IPS-15b (cell line): ENCODE data around the gene UST.

ENCODE experiments used
- H3K27me3 ChIP-seq: one replicate; pipeline ENCODE4 v1.6.1; 2013; ENCODE audit warnings: low read length; ENCODE audit not compliant: control insufficient read depth, insufficient read depth
- H3K36me3 ChIP-seq: one replicate; pipeline ENCODE4 v1.6.1; 2013; ENCODE audit warnings: low read length; ENCODE audit not compliant: control insufficient read depth, insufficient read depth
- H3K4me1 ChIP-seq: one replicate; pipeline ENCODE4 v1.6.1; 2013; ENCODE audit warnings: mild to moderate bottlenecking, low read length; ENCODE audit not compliant: control insufficient read depth, insufficient read depth
- H3K4me3 ChIP-seq: one replicate; pipeline ENCODE4 v1.5.1; 2013; ENCODE audit warnings: low read depth, low read length
- H3K9ac ChIP-seq: one replicate; pipeline ENCODE4 v1.6.1; 2013; ENCODE audit warnings: low read depth, mild to moderate bottlenecking, low read length
- H3K9me3 ChIP-seq: one replicate; pipeline ENCODE4 v1.6.1; 2013; ENCODE audit warnings: mild to moderate bottlenecking, low read length; ENCODE audit not compliant: control insufficient read depth, insufficient read depth

UST gene

GRCh38 chr6:149015535-149016525 lies 269.0 kb downstream of the UST start:
- Histone ChIP-seq H3K9me3 (no peaks in the 10 kb centered on the region), H3K4me1 (peaks cover 16% of the 10 kb centered on the region), H3K27me3 (no peaks in the 10 kb centered on the region), H3K4me3 (no peak overlapping the region), H3K9ac (no peak overlapping the region), H3K36me3 (no peaks in the 10 kb centered on the region)

GRCh38 chr6:149016716-149017115 lies 269.9 kb downstream of the UST start:
- no peaks in the 10 kb centered on the region for H3K27me3 ChIP-seq
- peaks cover 16% of the 10 kb centered on the region for H3K4me1 ChIP-seq
- H3K9me3 ChIP-seq: no peaks in the 10 kb centered on the region
- H3K4me3 ChIP-seq: no peak overlapping the region
- no peak overlapping the region for H3K9ac ChIP-seq
- no peaks in the 10 kb centered on the region for H3K36me3 ChIP-seq

- Histone ChIP-seq H3K4me3 (no peak overlapping the region), H3K9ac (no peak overlapping the region), H3K27me3 (no peaks in the 10 kb centered on the region), H3K4me1 (peaks cover under 1% of the 10 kb centered on the region), H3K9me3 (no peaks in the 10 kb centered on the region), H3K36me3 (no peaks in the 10 kb centered on the region)
Measured at GRCh38 chr6:149020319-149020718, 273.5 kb downstream of the UST start.

GRCh38 chr6:149024361-149024760 lies 277.5 kb downstream of the UST start:
- H3K4me1 ChIP-seq: no peaks in the 10 kb centered on the region
- no peak overlapping the region for H3K9ac ChIP-seq
- H3K27me3 ChIP-seq: no peaks in the 10 kb centered on the region
- no peaks in the 10 kb centered on the region for H3K36me3 ChIP-seq
- H3K4me3 ChIP-seq: no peak overlapping the region
- H3K9me3 ChIP-seq: no peaks in the 10 kb centered on the region

- H3K4me3 ChIP-seq: no peak overlapping the region
- H3K9ac ChIP-seq: no peak overlapping the region
- no peaks in the 10 kb centered on the region for H3K9me3 ChIP-seq
- no peaks in the 10 kb centered on the region for H3K4me1 ChIP-seq
- H3K36me3 ChIP-seq: no peaks in the 10 kb centered on the region
- H3K27me3 ChIP-seq: no peaks in the 10 kb centered on the region
Measured at GRCh38 chr6:149025061-149025460, 278.2 kb downstream of the UST start.

- Histone ChIP-seq H3K9ac (no peak overlapping the region), H3K9me3 (no peaks in the 10 kb centered on the region), H3K27me3 (no peaks in the 10 kb centered on the region), H3K36me3 (no peaks in the 10 kb centered on the region), H3K4me1 (no peaks in the 10 kb centered on the region), H3K4me3 (no peak overlapping the region)
Measured at GRCh38 chr6:149026530-149026942, 279.7 kb downstream of the UST start.

- no peaks in the 10 kb centered on the region for H3K36me3 ChIP-seq
Measured at GRCh38 chr6:149027484-149027883, 280.7 kb downstream of the UST start.

GRCh38 chr6:149028767-149029405 lies 282.1 kb downstream of the UST start:
- Histone ChIP-seq H3K4me1 (no peaks in the 10 kb centered on the region), H3K4me3 (no peak overlapping the region), H3K27me3 (no peaks in the 10 kb centered on the region), H3K9ac (no peak overlapping the region), H3K36me3 (no peaks in the 10 kb centered on the region), H3K9me3 (no peaks in the 10 kb centered on the region)

More at GRCh38 chr6:149027484-149027883, 280.7 kb downstream of the UST start:
- Histone ChIP-seq H3K27me3 (no peaks in the 10 kb centered on the region), H3K4me1 (no peaks in the 10 kb centered on the region), H3K9me3 (no peaks in the 10 kb centered on the region), H3K9ac (no peak overlapping the region), H3K4me3 (no peak overlapping the region)

- Histone ChIP-seq H3K9ac (no peak overlapping the region), H3K4me3 (no peak overlapping the region), H3K27me3 (no peaks in the 10 kb centered on the region), H3K36me3 (no peaks in the 10 kb centered on the region), H3K4me1 (no peaks in the 10 kb centered on the region), H3K9me3 (no peaks in the 10 kb centered on the region)
Measured at GRCh38 chr6:149031201-149031858, 284.5 kb downstream of the UST start.

GRCh38 chr6:149031859-149032598 lies 285.2 kb downstream of the UST start:
- Histone ChIP-seq H3K9me3 (no peaks in the 10 kb centered on the region), H3K36me3 (no peaks in the 10 kb centered on the region), H3K4me3 (no peak overlapping the region), H3K4me1 (peaks cover 4% of the 10 kb centered on the region), H3K27me3 (no peaks in the 10 kb centered on the region), H3K9ac (peak overlapping the region; percentile 12)
